ENCODE data around the gene DPP10. TPM values are rescaled to one million over a fixed set of nuclear protein-coding genes. Genes with fewer than 3 reads are reported as not detected.
"Not testable (repeated sequence)": the region's sequence is repeated elsewhere in the genome, so short reads cannot be mapped to it uniquely, and the experiment has no call there.

Gene DPP10
- total RNA-seq, 1 donor from 2014 or later, result 0.33 TPM

GRCh38 chr2:114507744-114508143, 65.3 kb downstream of the DPP10 start:
- DNase-seq (ENCODE audit: low spot score), result no peak
- no peak for ATAC-seq

DNA sequence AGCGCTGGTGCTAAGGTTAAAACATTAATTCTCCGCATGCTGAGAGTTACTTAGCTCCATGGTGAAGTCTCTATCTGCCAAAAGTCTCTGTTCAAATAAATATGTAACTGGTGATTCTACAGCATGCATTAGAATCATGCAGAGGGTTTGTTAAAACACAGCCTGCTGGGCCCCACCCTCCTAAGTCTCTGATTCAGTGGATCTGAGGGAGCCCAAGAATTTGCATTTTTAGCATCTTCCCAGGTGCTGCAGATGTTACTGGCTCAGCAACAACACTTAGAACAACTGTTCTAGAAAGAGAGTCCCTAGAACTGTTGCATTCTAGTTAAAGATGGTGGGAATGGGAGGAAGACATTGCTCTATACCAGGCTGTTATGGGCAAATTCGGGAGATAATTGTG, 73.4 kb downstream of the DPP10 start:
- no peak for ATAC-seq
- DNase-seq (ENCODE audit: low spot score), result no peak

- DNase-seq (ENCODE audit: low spot score) (no peak), ATAC-seq (no peak)
Measured at GRCh38 chr2:114517580-114517979, 75.1 kb downstream of the DPP10 start.

GRCh38 chr2:114518738-114519137, 76.3 kb downstream of the DPP10 start:
- ATAC-seq (no peak), DNase-seq (ENCODE audit: low spot score) (no peak)

DNA sequence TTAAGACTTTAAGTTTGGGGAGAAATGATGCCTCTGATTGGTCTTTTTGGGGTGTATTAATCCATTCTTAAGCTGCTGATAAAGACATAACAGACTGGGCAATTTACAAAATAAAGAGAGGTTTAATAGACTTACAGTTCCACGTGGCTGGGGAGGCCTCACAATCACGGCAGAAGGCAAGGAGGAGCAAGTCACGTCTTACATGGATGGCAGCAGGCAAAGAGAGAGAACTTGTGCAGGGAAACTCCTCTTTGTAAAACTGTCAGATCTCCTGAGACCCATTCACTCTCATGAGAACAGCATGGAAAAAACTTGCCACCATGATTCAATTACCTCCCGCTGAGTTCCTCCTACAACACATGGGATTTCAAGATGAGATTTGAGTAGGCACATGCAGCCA, 80.2 kb downstream of the DPP10 start:
- not testable (repeated sequence) for ATAC-seq; DNase-seq (ENCODE audit: low spot score)

- DNase-seq (ENCODE audit: low spot score), result no peak
- no peak for ATAC-seq
Measured at GRCh38 chr2:114525955-114526354, 83.5 kb downstream of the DPP10 start.

GRCh38 chr2:114526841-114527240, 84.4 kb downstream of the DPP10 start:
- DNase-seq (ENCODE audit: low spot score), result no peak
- no peak for ATAC-seq

DNA sequence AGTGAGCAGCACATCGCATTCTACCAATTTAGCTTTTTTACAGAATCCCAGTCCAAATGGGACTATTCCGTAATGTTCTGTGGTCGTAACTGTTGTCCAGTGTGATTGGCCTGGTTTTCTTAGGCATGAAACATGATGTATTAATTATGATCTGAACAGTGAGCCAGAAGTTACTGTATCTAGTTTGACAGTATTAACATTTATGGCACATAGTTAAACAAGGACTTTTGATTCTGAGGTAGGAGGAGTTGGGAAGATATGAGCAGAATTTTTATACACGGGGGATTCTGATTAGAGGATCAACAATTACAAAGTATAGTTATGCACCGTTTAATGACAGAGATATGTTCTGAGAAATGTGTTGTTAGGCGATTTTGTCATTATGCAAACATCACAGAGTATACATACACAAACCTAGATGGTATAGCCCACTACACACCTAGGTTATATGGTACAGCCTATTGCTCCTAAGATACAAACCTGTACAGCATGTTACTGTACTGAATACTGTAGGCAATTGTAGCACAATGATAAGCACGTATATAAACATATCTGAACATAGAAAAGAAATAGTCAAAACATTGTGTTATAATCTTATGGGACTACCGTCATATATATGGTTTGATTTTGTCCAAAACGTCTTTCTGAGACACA, 85.0 kb downstream of the DPP10 start:
- ATAC-seq (no peak), DNase-seq (ENCODE audit: low spot score) (no peak)

DNA sequence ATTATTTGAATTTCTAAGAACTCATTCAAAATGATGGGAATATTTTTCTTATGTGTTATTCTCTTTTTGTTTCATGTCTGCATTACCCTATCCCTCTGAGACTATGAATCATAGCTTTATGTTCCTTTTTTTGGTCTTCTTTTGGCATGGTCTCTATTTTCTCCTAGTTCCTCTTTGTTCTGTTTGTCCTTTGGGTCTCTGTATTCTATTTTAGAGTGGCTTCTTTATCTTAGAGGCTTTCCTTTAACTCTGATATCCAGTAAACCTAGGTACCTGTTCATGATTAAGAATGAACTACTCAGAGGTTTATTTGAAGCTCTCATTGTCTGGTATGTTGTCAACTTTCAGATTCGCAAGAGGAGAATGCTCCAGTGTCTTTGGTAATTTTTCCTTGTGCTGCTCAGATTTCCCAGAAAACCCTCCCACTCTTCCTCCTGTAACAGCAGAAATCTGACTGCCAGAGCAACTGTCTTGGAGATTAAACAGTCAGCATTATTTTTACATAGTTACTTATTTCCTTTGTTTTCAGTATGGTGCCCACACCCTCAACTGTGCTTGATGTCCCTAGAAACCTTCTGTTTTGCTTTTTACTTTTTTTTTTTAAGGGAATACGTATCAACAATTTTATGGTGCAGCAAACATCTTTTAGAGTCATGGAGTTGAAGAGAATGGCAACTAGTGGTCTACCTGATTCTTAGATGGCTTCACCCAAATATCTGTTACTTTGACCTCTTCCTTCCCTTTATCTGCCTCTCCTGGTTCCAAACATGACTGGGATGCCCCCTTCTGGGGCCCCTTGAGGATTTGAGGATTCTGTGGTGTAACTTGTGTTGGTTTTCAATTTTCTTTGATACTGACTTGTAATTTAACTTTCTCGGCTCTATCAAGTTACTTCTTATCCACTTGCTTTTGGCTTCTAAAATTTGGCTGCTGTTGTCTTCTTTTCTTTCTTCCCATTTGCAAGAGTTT, 92.0 kb downstream of the DPP10 start:
- DNase-seq (ENCODE audit: low spot score), result no peak
- no peak for ATAC-seq

- ATAC-seq, result no peak
Measured at GRCh38 chr2:114537777-114538176, 95.3 kb downstream of the DPP10 start.

DNA sequence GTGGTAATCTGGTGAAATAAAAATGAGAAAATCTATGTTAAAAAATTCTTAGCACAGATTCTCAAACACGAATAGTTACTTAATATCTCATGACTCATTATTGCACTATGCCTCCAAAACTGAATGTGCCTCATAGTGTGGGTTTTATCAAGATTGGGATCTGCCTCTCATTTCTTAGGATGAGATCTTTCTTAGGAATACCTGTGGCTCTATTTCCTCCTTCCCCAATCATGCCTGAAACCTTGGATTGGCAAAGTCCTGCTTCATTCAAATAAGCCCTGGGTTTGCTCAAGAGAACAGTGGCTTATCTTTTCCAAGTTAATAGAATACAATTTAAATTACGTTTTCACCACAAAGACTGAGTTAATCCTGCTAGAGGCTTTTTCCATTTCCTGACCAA, 100.3 kb downstream of the DPP10 start:
- ATAC-seq (no peak), DNase-seq (ENCODE audit: low spot score) (no peak)

More at GRCh38 chr2:114537777-114538176, 95.3 kb downstream of the DPP10 start:
- no peak for DNase-seq (ENCODE audit: low spot score)

- no peak for DNase-seq (ENCODE audit: low spot score)
- peak; percentile 73 for ATAC-seq
Measured at GRCh38 chr2:114543236-114543766, 100.9 kb downstream of the DPP10 start.

GRCh38 chr2:114545052-114545451, 102.6 kb downstream of the DPP10 start:
- ATAC-seq, result no peak
- DNase-seq (ENCODE audit: low spot score), result no peak

DNA sequence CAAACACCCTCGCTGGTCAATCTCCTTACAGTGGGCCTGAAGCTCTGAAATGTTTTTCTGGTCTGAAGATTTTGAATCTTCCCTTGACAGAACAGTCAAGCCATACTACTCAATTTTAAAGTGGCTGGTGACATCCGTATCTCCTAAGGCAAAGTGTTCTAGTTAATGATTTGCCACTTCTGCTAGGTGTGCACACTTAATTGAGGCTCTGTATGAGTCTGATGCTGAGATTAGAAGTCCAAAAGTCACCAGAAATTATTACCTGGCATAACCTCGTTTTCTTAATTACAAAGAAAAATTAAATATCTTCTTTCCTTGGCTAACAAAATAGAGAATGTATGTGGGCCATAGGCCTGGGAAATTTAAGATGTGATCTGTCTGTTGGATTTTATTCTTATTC, 104.1 kb downstream of the DPP10 start:
- DNase-seq (ENCODE audit: low spot score), result no peak
- no peak for ATAC-seq

DNA sequence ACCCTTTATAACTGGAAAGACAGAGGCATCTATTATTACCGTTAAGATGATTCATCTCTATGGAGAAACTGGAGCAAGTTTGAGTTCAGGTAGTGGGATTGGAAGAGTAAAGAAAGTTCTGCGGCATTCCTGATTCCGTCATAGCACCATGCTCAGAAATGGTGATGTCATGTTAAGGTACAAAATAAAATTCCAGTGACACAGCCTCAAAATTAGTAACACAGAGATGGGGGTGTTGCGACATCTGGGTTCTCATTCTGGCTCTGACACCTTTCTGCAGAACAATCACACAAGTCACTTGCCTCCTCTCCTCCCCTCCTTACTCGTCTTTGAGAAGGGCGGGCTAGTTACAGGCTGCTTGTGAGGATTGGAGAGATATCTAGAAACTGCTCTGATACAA, 105.7 kb downstream of the DPP10 start:
- ATAC-seq (no peak), DNase-seq (ENCODE audit: low spot score) (no peak)

GRCh38 chr2:114550364-114550763, 107.9 kb downstream of the DPP10 start:
- DNase-seq (ENCODE audit: low spot score) (no peak), ATAC-seq (no peak)

- peak; percentile 48 for DNase-seq (ENCODE audit: low spot score)
- peak; percentile 88 for ATAC-seq
Measured at GRCh38 chr2:114550895-114551793, 108.7 kb downstream of the DPP10 start.

DNA sequence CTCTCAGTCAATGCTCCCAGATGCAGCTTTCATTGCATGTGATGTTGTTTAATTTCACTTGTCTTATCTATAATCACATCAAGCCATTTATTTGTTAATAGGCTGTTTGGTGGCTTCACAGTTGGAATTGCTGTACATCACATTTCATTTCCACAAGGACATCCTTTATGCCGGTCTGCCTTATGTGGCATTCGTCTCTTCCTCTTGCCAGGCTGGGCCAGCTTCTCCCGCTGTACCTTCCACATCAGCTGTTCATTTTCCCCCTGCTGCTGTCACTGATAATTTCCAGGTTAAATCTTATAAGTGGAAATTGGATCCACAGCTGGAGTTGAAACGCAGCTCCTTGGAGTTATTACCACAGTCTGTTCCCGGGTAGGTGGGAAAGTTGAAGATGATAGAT, 110.6 kb downstream of the DPP10 start:
- ATAC-seq, result no peak
- no peak for DNase-seq (ENCODE audit: low spot score)

- ATAC-seq (no peak), DNase-seq (ENCODE audit: low spot score) (no peak)
Measured at GRCh38 chr2:114569166-114569565, 126.7 kb downstream of the DPP10 start.

GRCh38 chr2:114577657-114578056, 135.2 kb downstream of the DPP10 start:
- DNase-seq (ENCODE audit: low spot score) (no peak), ATAC-seq (no peak)

GRCh38 chr2:114579542-114579941, 137.1 kb downstream of the DPP10 start:
- ATAC-seq (no peak), DNase-seq (ENCODE audit: low spot score) (no peak)
